HG03045 (cell line): ENCODE measurements around the gene NUDT7.

Source experiments
- ATAC-seq: cut with Tn5 transposase; IDR thresholded peaks from one replicate; pipeline ENCODE4 v1.9.1; 2021; ENCODE audit warnings: mild to moderate bottlenecking, moderate library complexity; ENCODE audit not compliant: unreplicated experiment

The NUDT7 gene

GRCh38 chr16:77775911-77776909 lies 53.9 kb downstream of the NUDT7 start:
- no peak for ATAC-seq

- no peak for ATAC-seq
These were observed 55.4 kb downstream of the NUDT7 start for GRCh38 chr16:77777745-77778144.

GRCh38 chr16:77780378-77780837 lies 58.1 kb downstream of the NUDT7 start:
- ATAC-seq = no peak

GRCh38 chr16:77781091-77781490 lies 58.8 kb downstream of the NUDT7 start:
- ATAC-seq = no peak

GRCh38 chr16:77782694-77783093 lies 60.4 kb downstream of the NUDT7 start:
- ATAC-seq = no peak

GRCh38 chr16:77784441-77785372 lies 62.4 kb downstream of the NUDT7 start:
- ATAC-seq = no peak

- no peak for ATAC-seq
These were observed 63.1 kb downstream of the NUDT7 start for GRCh38 chr16:77785373-77785764.

- no peak for ATAC-seq
These were observed 64.0 kb downstream of the NUDT7 start for GRCh38 chr16:77786186-77786847.

- no peak for ATAC-seq
These were observed 65.1 kb downstream of the NUDT7 start for GRCh38 chr16:77787452-77787851.

- no peak for ATAC-seq
These were observed 66.1 kb downstream of the NUDT7 start, which contains the start of gene VAT1L for GRCh38 chr16:77788181-77789084. Gene VAT1L, plus strand, starts transcription at chr16:77788564. Its CDS starts 119 bp downstream, at chr16:77788683.

GRCh38 chr16:77789085-77790008 lies 67.0 kb downstream of the NUDT7 start:
- no peak for ATAC-seq

- ATAC-seq = no peak
These were observed 67.7 kb downstream of the NUDT7 start for GRCh38 chr16:77790009-77790372.

- ATAC-seq = no peak
These were observed 68.6 kb downstream of the NUDT7 start for GRCh38 chr16:77790912-77791311.
